H9 (cell line): ENCODE measurements around the gene RAPH1. TPM values are rescaled to one million over a fixed set of nuclear protein-coding genes. Genes with fewer than 3 reads are reported as not detected.

Source experiments
- DNase-seq: peaks from one replicate; pipeline ENCODE4 v3.0.0-alpha.2; 2017
- H2AFZ ChIP-seq: one replicate; pipeline ENCODE4 v1.6.1; 2013; ENCODE audit warnings: mild to moderate bottlenecking, low read length, control low read depth, moderate library complexity
- H2AK5ac ChIP-seq: 2 replicates; pipeline ENCODE4 v1.6.1; 2013; ENCODE audit warnings: low read length, control low read depth, mixed read lengths; ENCODE audit not compliant: insufficient read length
- H2BK120ac ChIP-seq: one replicate; pipeline ENCODE4 v1.6.1; 2013; ENCODE audit warnings: low read depth, mild to moderate bottlenecking, low read length, control low read depth, inconsistent platforms; ENCODE audit not compliant: poor library complexity, severe bottlenecking
- H2BK12ac ChIP-seq: 2 replicates; pipeline ENCODE4 v1.6.1; 2013; ENCODE audit warnings: low read length, control low read depth, mixed read lengths, low read depth; ENCODE audit not compliant: insufficient read length
- H2BK15ac ChIP-seq: 2 replicates; pipeline ENCODE4 v1.6.1; 2013; ENCODE audit warnings: low read depth, low read length, control low read depth
- H2BK20ac ChIP-seq: one replicate; pipeline ENCODE4 v1.6.1; 2013; ENCODE audit warnings: low read depth, mild to moderate bottlenecking, low read length, control low read depth, inconsistent platforms; ENCODE audit not compliant: poor library complexity, severe bottlenecking
- H2BK5ac ChIP-seq: 2 replicates; pipeline ENCODE4 v1.6.1; 2013; ENCODE audit warnings: low read length, control low read depth, mixed read lengths; ENCODE audit not compliant: insufficient read length
- H3K14ac ChIP-seq: 2 replicates; pipeline ENCODE4 v1.6.1; 2013; ENCODE audit warnings: low read length, control low read depth; ENCODE audit not compliant: insufficient read depth
- H3K18ac ChIP-seq: 2 replicates; pipeline ENCODE4 v1.6.1; 2013; ENCODE audit warnings: low read depth, mild to moderate bottlenecking, mixed read lengths, low read length, control low read depth; ENCODE audit not compliant: insufficient read length
- H3K23ac ChIP-seq: 2 replicates; pipeline ENCODE4 v1.6.1; 2013; ENCODE audit warnings: low read length, control low read depth, mixed read lengths, low read depth; ENCODE audit not compliant: insufficient read length
- H3K23me2 ChIP-seq: 2 replicates; pipeline ENCODE4 v1.6.1; 2013; ENCODE audit warnings: low read depth, mild to moderate bottlenecking, mixed read lengths, low read length, control low read depth; ENCODE audit not compliant: insufficient read length, poor library complexity, severe bottlenecking
- H3K27ac ChIP-seq: 2 replicates; pipeline ENCODE4 v1.5.1; 2013; ENCODE audit warnings: low read length, control low read depth, mixed read lengths, low read depth; ENCODE audit not compliant: insufficient read length
- H3K27me3 ChIP-seq: 2 replicates; pipeline ENCODE4 v1.6.1; 2013; ENCODE audit warnings: low read length, control low read depth, inconsistent platforms; ENCODE audit not compliant: insufficient read depth
- H3K4ac ChIP-seq: 2 replicates; pipeline ENCODE4 v1.6.1; 2013; ENCODE audit warnings: low read depth, mild to moderate bottlenecking, control low read depth, inconsistent platforms, low read length, moderate library complexity
- H3K4me1 ChIP-seq: 2 replicates; pipeline ENCODE4 v1.6.1; 2013; ENCODE audit warnings: low read length, control low read depth, inconsistent platforms; ENCODE audit not compliant: insufficient read depth
- H3K4me2 ChIP-seq: 2 replicates; pipeline ENCODE4 v1.6.1; 2013; ENCODE audit warnings: low read length, control low read depth, mixed read lengths; ENCODE audit not compliant: insufficient read length, insufficient read depth
- H3K56ac ChIP-seq: 2 replicates; pipeline ENCODE4 v1.6.1; 2013; ENCODE audit warnings: low read depth, mild to moderate bottlenecking, mixed read lengths, low read length, control low read depth; ENCODE audit not compliant: insufficient read length
- H3K79me1 ChIP-seq: 2 replicates; pipeline ENCODE4 v1.6.1; 2013; ENCODE audit warnings: low read depth, mild to moderate bottlenecking, moderate library complexity, low read length, control low read depth, inconsistent platforms; ENCODE audit not compliant: insufficient read depth, poor library complexity, severe bottlenecking
- H3K79me2 ChIP-seq: 2 replicates; pipeline ENCODE4 v1.6.1; 2013; ENCODE audit warnings: low read length, control low read depth, inconsistent platforms; ENCODE audit not compliant: insufficient read depth
- H3K9ac ChIP-seq: 2 replicates; pipeline ENCODE4 v1.6.1; 2013; ENCODE audit warnings: low read length, control low read depth, mixed read lengths; ENCODE audit not compliant: insufficient read length; ENCODE audit errors: extremely low read depth
- H3K9me3 ChIP-seq: one replicate; pipeline ENCODE4 v1.6.1; 2013; ENCODE audit warnings: low read depth, low read length, inconsistent platforms; ENCODE audit not compliant: control insufficient read depth
- H3T11ph ChIP-seq: one replicate; pipeline ENCODE4 v1.6.1; 2013; ENCODE audit warnings: mild to moderate bottlenecking, low read length, control low read depth, inconsistent platforms
- H4K20me1 ChIP-seq: one replicate; pipeline ENCODE4 v1.6.1; 2013; ENCODE audit not compliant: control insufficient read depth, insufficient read length, insufficient read depth
- H4K5ac ChIP-seq: 2 replicates; pipeline ENCODE4 v1.6.1; 2013; ENCODE audit warnings: low read depth, mild to moderate bottlenecking, mixed read lengths, low read length, control low read depth; ENCODE audit not compliant: insufficient read length
- H4K8ac ChIP-seq: replicated peaks from 2 replicates; pipeline ENCODE4 v1.6.1; 2013; ENCODE audit warnings: low read length, control low read depth, mixed read lengths, low read depth; ENCODE audit not compliant: insufficient read length
- H4K91ac ChIP-seq: 2 replicates; pipeline ENCODE4 v1.6.1; 2013; ENCODE audit warnings: low read depth, mild to moderate bottlenecking, moderate library complexity, mixed read lengths, low read length, control low read depth; ENCODE audit not compliant: insufficient read length
- H3K27ac Mint-ChIP-seq, 3 experiments: 2 replicates in 2 of 3; 3 replicates in 1 of 3; pipeline ENCODE4 v1.8.0; 2020 to 2021; ENCODE audit warnings: mixed read lengths in 3 of 3, mild to moderate bottlenecking in 1 of 3, moderate library complexity in 1 of 3
- H3K27me3 Mint-ChIP-seq: 2 replicates; pipeline ENCODE4 v1.8.0; 2021; ENCODE audit warnings: low read depth, mild to moderate bottlenecking, moderate library complexity, mixed read lengths
- H3K36me3 Mint-ChIP-seq, 3 experiments: 2 replicates in 2 of 3; 3 replicates in 1 of 3; pipeline ENCODE4 v1.8.0; 2020 to 2021; ENCODE audit warnings: low read depth in 3 of 3, mixed read lengths in 3 of 3; ENCODE audit not compliant: insufficient read depth in 1 of 3
- H3K4me1 Mint-ChIP-seq, 2 experiments: 2 replicates each; pipeline ENCODE4 v1.8.0; 2020; ENCODE audit warnings: mixed read lengths in 2 of 2
- H3K4me3 Mint-ChIP-seq, 2 experiments: 2 replicates in 1 of 2; 3 replicates in 1 of 2; pipeline ENCODE4 v1.8.0; 2020 to 2021; ENCODE audit warnings: mild to moderate bottlenecking in 2 of 2, mixed read lengths in 2 of 2, moderate library complexity in 1 of 2
- H3K9me3 Mint-ChIP-seq, 2 experiments: 2 replicates in 1 of 2; 3 replicates in 1 of 2; pipeline ENCODE4 v1.8.0; 2020; ENCODE audit warnings: mild to moderate bottlenecking in 2 of 2, mixed read lengths in 2 of 2, moderate library complexity in 1 of 2
- WGBS: extraction: QIAGEN DNeasy Blood & Tissue Kit; methylation state at CpG from one replicate; pipeline ENCODE4 v1.1.7; 2013; ENCODE audit warnings: missing lambda C conversion rate, low lambda C conversion rate, mixed read lengths; ENCODE audit not compliant: insufficient read length; ENCODE audit errors: extremely low coverage; 5-methylcytosine and 5-hydroxymethylcytosine counted together
- total RNA-seq: library from RNA; stranded (reverse); gene quantifications from 2 replicates; pipeline ENCODE4 v1.2.1, GENCODE V29; 2021
- TF ChIP-seq, protein P1 (sequence below): fragments of 200-600 bp; sonication (generic); conservative IDR thresholded peaks from 3 replicates; pipeline ENCODE4 v1.8.0; 2021; ENCODE audit warnings: antibody characterized with exemption, mild to moderate bottlenecking

The RAPH1 gene
- total RNA-seq, 1 experiment from 2014 or later: 17.1 TPM

DNA sequence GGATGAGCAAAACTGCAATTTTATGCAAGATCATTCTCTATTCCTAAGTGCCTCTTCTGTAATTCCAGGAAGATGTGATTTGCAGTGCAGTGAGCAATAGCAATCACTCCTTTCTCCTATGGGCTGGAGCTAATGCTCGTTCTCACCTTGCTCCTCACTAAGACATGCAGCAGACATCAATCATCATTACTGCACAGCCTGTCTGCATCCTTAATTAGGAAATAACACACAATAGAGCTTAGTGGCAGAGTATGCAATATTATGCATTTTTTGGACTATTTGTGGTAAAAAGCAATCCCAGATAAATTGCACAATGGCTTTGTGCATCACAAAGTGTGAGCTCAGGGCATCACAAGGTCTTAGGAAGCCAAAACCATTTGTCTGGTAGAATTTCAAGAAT is 32.6 kb upstream of the RAPH1 start:
- Histone ChIP-seq H2BK15ac (no peak overlapping the region), H3K4ac (no peak overlapping the region), H3K23ac (no peak overlapping the region), H3K56ac (no peak overlapping the region), H2AK5ac (no peak overlapping the region), H3K4me2 (no peak overlapping the region), H3K23me2 (no peaks in the 10 kb centered on the region), H3K79me1 (no peaks in the 10 kb centered on the region), H4K5ac (no peak overlapping the region), H3K79me2 (no peaks in the 10 kb centered on the region), H3T11ph (no peak overlapping the region), H2BK20ac (no peak overlapping the region), H2BK5ac (no peak overlapping the region), H3K27me3 (no peaks in the 10 kb centered on the region), H4K20me1 (no peaks in the 10 kb centered on the region), H4K8ac (no peak overlapping the region), H3K14ac (no peak overlapping the region), H3K9me3 (no peaks in the 10 kb centered on the region), H2BK12ac (no peak overlapping the region), H2BK120ac (no peak overlapping the region), H3K4me1 (no peaks in the 10 kb centered on the region), H2AFZ (no peak overlapping the region), H3K27ac (no peak overlapping the region), H4K91ac (no peak overlapping the region), H3K9ac (no peak overlapping the region), H3K18ac (no peak overlapping the region)
- Mint-ChIP-seq H3K9me3 (no peaks in the 10 kb centered on the region), H3K4me1 (no peaks in the 10 kb centered on the region; a peak in 1 of 4 replicates), H3K4me3 (no peak overlapping the region), H3K36me3 (no peaks in the 10 kb centered on the region), H3K27ac (no peak overlapping the region), H3K27me3 (peaks cover 2% of the 10 kb centered on the region; the same call in 1 of the 2 replicates)
- TF ChIP-seq, protein P1, sequence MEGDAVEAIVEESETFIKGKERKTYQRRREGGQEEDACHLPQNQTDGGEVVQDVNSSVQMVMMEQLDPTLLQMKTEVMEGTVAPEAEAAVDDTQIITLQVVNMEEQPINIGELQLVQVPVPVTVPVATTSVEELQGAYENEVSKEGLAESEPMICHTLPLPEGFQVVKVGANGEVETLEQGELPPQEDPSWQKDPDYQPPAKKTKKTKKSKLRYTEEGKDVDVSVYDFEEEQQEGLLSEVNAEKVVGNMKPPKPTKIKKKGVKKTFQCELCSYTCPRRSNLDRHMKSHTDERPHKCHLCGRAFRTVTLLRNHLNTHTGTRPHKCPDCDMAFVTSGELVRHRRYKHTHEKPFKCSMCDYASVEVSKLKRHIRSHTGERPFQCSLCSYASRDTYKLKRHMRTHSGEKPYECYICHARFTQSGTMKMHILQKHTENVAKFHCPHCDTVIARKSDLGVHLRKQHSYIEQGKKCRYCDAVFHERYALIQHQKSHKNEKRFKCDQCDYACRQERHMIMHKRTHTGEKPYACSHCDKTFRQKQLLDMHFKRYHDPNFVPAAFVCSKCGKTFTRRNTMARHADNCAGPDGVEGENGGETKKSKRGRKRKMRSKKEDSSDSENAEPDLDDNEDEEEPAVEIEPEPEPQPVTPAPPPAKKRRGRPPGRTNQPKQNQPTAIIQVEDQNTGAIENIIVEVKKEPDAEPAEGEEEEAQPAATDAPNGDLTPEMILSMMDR: no peak
- WGBS: no CpG with 5 or more reads among the region's 1 CpG
- no peak for DNase-seq
